LoVo (cell line): ENCODE results near the gene EDIL3.

Experiments
- DNase-seq: peaks from one replicate; pipeline ENCODE4 v3.0.0-alpha.2; 2016; ENCODE audit warnings: low spot score

EDIL3 gene

GRCh38 chr5:83900306-83900705 lies 484.4 kb downstream of the EDIL3 start:
- DNase-seq: no peak

DNA sequence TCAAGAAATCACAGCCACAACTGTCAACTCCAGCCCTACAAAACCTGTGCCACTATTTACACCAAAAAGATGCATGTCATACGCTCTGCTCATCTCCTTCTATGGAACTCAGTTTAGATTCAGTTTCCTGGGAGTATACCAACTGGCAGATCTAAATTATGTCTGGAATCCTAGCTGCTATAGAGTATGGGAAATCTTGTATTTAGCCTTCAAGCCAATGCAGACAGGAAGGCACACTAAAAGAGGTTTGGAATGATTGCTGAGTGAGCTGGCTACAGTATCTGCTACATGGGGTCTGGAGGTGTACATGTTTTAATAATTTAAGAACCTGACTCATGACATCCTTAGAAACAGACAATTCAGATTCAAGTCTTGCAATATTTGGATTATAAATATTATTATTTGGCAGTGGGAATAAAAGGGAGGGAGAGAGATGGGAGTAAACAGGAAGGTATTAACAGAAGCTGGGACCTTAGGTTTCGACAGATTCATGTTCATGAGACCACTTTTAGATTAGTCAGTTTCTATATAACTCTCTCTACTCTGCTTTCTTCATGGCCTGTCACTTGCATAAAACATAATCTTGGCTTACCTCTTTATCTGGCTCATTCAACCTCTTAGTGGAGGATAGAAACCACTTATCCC lies 485.2 kb downstream of the EDIL3 start:
- DNase-seq: no peak

- DNase-seq: no peak
Measured at GRCh38 chr5:83895860-83896259, 488.8 kb downstream of the EDIL3 start.

DNA sequence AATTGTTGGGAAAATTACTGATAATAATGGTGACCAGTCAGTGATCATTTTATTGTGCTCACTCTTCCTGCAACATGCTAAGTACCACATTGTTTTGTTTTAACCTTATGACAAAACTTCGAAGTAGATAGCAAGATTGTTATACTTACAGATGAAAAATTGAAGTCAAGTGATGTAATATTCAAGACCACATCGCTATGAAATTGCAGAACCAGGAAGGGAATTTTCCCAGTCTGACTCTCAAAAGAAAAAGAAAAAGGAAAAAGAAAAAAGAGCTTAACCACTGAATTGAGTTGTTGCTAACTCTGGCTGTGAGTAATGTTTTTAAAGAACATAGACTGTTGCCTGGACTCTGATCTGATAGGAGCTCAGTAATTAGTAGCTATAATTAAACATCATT lies 493.4 kb downstream of the EDIL3 start:
- DNase-seq: no peak
